CD4-positive, alpha-beta memory T cell (primary cell): ENCODE results near the gene ATP2B2. TPM values are rescaled to one million over a fixed set of nuclear protein-coding genes. Genes with fewer than 3 reads are reported as not detected.

Experiments used
- CTCF ChIA-PET: fragments of 350-600 bp; sonication (Branson Sonifier 250); formaldehyde crosslinking; loops from one replicate; lab custom pipeline; 2021; ENCODE audit warnings: inconsistent platforms; ENCODE audit not compliant: partially characterized antibody; lab: Charles Lee
- POLR2A ChIA-PET: fragments of 350-600 bp; sonication (Branson Sonifier 250); formaldehyde crosslinking; loops from one replicate; lab custom pipeline; 2021; ENCODE audit not compliant: partially characterized antibody; lab: Charles Lee
- DNase-seq, 5 donors: peaks; one replicate each; pipeline versions ENCODE4 v3.0.0 to v3.0.0-alpha.2; 2020 to 2022; ENCODE audit warnings: mixed read lengths in 1 of 5
- H3K27ac ChIP-seq: one replicate; pipeline ENCODE4 v1.7.0; 2013; ENCODE audit warnings: low read depth, low read length
- H3K27me3 ChIP-seq: 2 replicates; pipeline ENCODE4 v1.7.0; 2013; ENCODE audit warnings: mild to moderate bottlenecking, low read length, moderate library complexity; ENCODE audit not compliant: insufficient read depth
- H3K36me3 ChIP-seq: 2 replicates; pipeline ENCODE4 v1.7.0; 2013; ENCODE audit warnings: mild to moderate bottlenecking, low read length, moderate library complexity; ENCODE audit not compliant: insufficient read depth
- H3K4me1 ChIP-seq: 2 replicates; pipeline ENCODE4 v1.7.0; 2013; ENCODE audit warnings: mild to moderate bottlenecking, low read length, moderate library complexity; ENCODE audit not compliant: insufficient read depth
- H3K4me3 ChIP-seq, 2 donors: one replicate each; pipeline ENCODE4 v1.7.0; 2013; ENCODE audit warnings: low read length in 2 of 2, mild to moderate bottlenecking in 1 of 2
- H3K9me3 ChIP-seq, 2 donors: one replicate each; pipeline ENCODE4 v1.7.0; 2013; ENCODE audit warnings: low read length in 2 of 2, control low read depth in 1 of 2; ENCODE audit not compliant: control insufficient read depth in 1 of 2
- H3K27ac Mint-ChIP-seq, 7 donors: one replicate each; pipeline ENCODE4 v1.8.0; 2020 to 2021; ENCODE audit warnings: mixed read lengths in 7 of 7, mild to moderate bottlenecking in 6 of 7, inconsistent platforms in 3 of 7, moderate library complexity in 3 of 7
- H3K27me3 Mint-ChIP-seq, 2 donors: one replicate each; pipeline ENCODE4 v1.8.0; 2020 to 2021; ENCODE audit warnings: mixed read lengths in 2 of 2
- H3K36me3 Mint-ChIP-seq, 2 donors: one replicate each; pipeline ENCODE4 v1.8.0; 2020 to 2021; ENCODE audit warnings: mixed read lengths in 2 of 2, inconsistent platforms in 1 of 2, mild to moderate bottlenecking in 1 of 2
- H3K4me1 Mint-ChIP-seq, 4 donors: one replicate each; pipeline ENCODE4 v1.8.0; 2020 to 2021; ENCODE audit warnings: mixed read lengths in 4 of 4, mild to moderate bottlenecking in 1 of 4
- H3K4me3 Mint-ChIP-seq, 8 donors: one replicate each; pipeline ENCODE4 v1.8.0; 2020 to 2021; ENCODE audit warnings: mixed read lengths in 8 of 8, mild to moderate bottlenecking in 7 of 8, moderate library complexity in 6 of 8, inconsistent platforms in 3 of 8
- H3K9me3 Mint-ChIP-seq, 8 donors: one replicate each; pipeline ENCODE4 v1.8.0; 2020 to 2021; ENCODE audit warnings: mixed read lengths in 8 of 8, mild to moderate bottlenecking in 5 of 8, inconsistent platforms in 3 of 8, moderate library complexity in 1 of 8
- intact Hi-C: fragments of 100-400 bp; cut with micrococcal nuclease; formaldehyde crosslinking; loops from one replicate; pipeline ENCODE4 v1.15.1; 2023
- polyA plus RNA-seq, 2 donors: library from polyadenylated mRNA; unstranded; fragments of 300-500 nt; fragmentation: Illumina TruSeq; gene quantifications; one replicate each; pipeline ENCODE4 v1.2.3, GENCODE V29; 2021
- total RNA-seq, 2 experiments: library from RNA; stranded (reverse); gene quantifications; one replicate each; pipeline ENCODE4 v1.2.3, GENCODE V29; 2021

ATP2B2 gene
- total and polyA plus RNA-seq, 4 experiments from 2014 or later: not detected

- Histone ChIP-seq H3K27me3 (no peaks in the 10 kb centered on the region), H3K9me3 (no peaks in the 10 kb centered on the region), H3K4me1 (no peaks in the 10 kb centered on the region), H3K4me3 (no peak overlapping the region), H3K36me3 (no peaks in the 10 kb centered on the region), H3K27ac (no peak overlapping the region)
- peaks cover 0 to 5% (median under 1%) of the 10 kb centered on the region in 4 donors for H3K4me1 Mint-ChIP-seq
- ChIA-PET POLR2A (no interaction called here), CTCF (no interaction called here)
- no peaks in the 10 kb centered on the region for H3K36me3 Mint-ChIP-seq
- H3K9me3 Mint-ChIP-seq: no peaks in the 10 kb centered on the region
- intact Hi-C loops: no loop called here
- no peak overlapping the region for H3K27ac Mint-ChIP-seq
- no peak overlapping the region for H3K4me3 Mint-ChIP-seq
- H3K27me3 Mint-ChIP-seq: peaks cover 11 to 28% of the 10 kb centered on the region in 2 donors
- DNase-seq: no peak
These were observed 37.3 kb downstream of the ATP2B2 start for GRCh38 chr3:10467904-10468612.

DNA sequence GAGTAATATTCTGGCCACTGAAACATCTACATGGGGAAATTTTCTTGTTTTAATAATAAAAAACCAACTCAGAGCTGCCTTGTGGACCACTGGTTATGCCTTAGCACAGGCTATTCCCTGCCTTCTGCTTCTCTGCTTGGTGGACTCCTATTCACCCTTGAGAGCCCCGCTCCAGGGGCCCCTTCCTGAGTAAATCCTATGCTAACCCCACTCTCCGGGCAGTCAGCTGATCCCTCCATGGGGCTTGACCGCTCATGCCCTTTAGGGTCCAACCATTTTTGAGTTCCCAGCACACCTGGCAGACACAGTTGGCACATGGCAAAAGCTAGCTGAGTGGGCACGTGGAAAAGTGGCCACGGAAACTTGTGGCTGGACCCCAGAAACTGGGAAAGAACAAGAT, 38.2 kb downstream of the ATP2B2 start:
- Mint-ChIP-seq H3K4me1 (peaks cover 0 to 5% (median under 1%) of the 10 kb centered on the region in 4 donors), H3K9me3 (no peaks in the 10 kb centered on the region), H3K4me3 (no peak overlapping the region), H3K36me3 (no peaks in the 10 kb centered on the region), H3K27ac (no peak overlapping the region), H3K27me3 (peaks cover 11 to 28% of the 10 kb centered on the region in 2 donors)
- Histone ChIP-seq H3K9me3 (no peaks in the 10 kb centered on the region), H3K27ac (no peak overlapping the region), H3K4me1 (no peaks in the 10 kb centered on the region), H3K4me3 (no peak overlapping the region), H3K27me3 (no peaks in the 10 kb centered on the region), H3K36me3 (no peaks in the 10 kb centered on the region)
- ChIA-PET CTCF (no interaction called here), POLR2A (no interaction called here)
- no peak for DNase-seq
- intact Hi-C loops: no loop called here

DNA sequence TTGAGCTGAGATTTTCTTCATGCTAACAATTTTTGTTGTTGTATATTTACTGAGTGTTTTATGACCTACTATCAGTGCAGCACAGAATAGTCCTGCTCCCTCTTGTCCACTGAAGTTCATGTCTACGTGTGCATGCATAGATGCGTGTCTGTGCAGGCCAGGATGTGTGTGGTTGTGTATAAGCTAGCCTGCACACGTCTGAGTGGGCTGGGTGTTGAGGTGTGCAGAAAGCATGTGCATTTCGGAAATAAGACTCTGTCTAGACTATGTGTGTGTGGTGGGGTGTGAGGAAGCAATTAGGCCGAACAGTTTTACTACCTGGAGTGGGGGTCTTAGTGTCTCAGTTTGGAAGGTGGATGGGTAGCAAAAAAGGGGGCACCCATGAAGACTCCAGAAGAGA, 39.2 kb downstream of the ATP2B2 start:
- H3K27ac Mint-ChIP-seq: no peak overlapping the region
- H3K36me3 ChIP-seq: no peaks in the 10 kb centered on the region
- H3K9me3 Mint-ChIP-seq: no peaks in the 10 kb centered on the region
- no peak overlapping the region for H3K4me3 ChIP-seq
- ChIA-PET POLR2A (no interaction called here), CTCF (no interaction called here)
- H3K4me3 Mint-ChIP-seq: no peak overlapping the region
- intact Hi-C loops: no loop called here
- H3K4me1 Mint-ChIP-seq: peaks cover 0 to 2% (median under 1%) of the 10 kb centered on the region in 4 donors
- H3K9me3 ChIP-seq: no peaks in the 10 kb centered on the region
- DNase-seq: no peak
- no peak overlapping the region for H3K27ac ChIP-seq
- no peaks in the 10 kb centered on the region for H3K27me3 ChIP-seq
- no peaks in the 10 kb centered on the region for H3K36me3 Mint-ChIP-seq
- peaks cover 8 to 24% of the 10 kb centered on the region in 2 donors for H3K27me3 Mint-ChIP-seq
- H3K4me1 ChIP-seq: no peaks in the 10 kb centered on the region

GRCh38 chr3:10465161-10465560, 40.2 kb downstream of the ATP2B2 start:
- Histone ChIP-seq H3K27me3 (no peaks in the 10 kb centered on the region), H3K27ac (no peak overlapping the region), H3K9me3 (no peaks in the 10 kb centered on the region), H3K4me3 (no peak overlapping the region), H3K36me3 (no peaks in the 10 kb centered on the region), H3K4me1 (no peaks in the 10 kb centered on the region)
- Mint-ChIP-seq H3K9me3 (no peaks in the 10 kb centered on the region), H3K4me3 (no peak overlapping the region), H3K27ac (no peak overlapping the region), H3K36me3 (no peaks in the 10 kb centered on the region), H3K4me1 (peaks cover 0 to 1% (median 0%) of the 10 kb centered on the region in 4 donors), H3K27me3 (peaks cover 7 to 20% of the 10 kb centered on the region in 2 donors)
- no peak for DNase-seq
- intact Hi-C loops: no loop called here
- CTCF ChIA-PET: no interaction called here
- POLR2A ChIA-PET: no interaction called here

- ChIA-PET CTCF (no interaction called here), POLR2A (no interaction called here)
- no peaks in the 10 kb centered on the region for H3K27me3 ChIP-seq
- H3K4me1 ChIP-seq: no peaks in the 10 kb centered on the region
- peaks cover 0 to 2% (median 0%) of the 10 kb centered on the region in 8 donors for H3K9me3 Mint-ChIP-seq
- H3K4me3 ChIP-seq: no peak overlapping the region
- H3K36me3 Mint-ChIP-seq: no peaks in the 10 kb centered on the region
- intact Hi-C loops: no loop called here
- H3K4me3 Mint-ChIP-seq: no peak overlapping the region
- no peak overlapping the region for H3K27ac Mint-ChIP-seq
- H3K4me1 Mint-ChIP-seq: peaks cover 0 to 1% (median 0%) of the 10 kb centered on the region in 4 donors
- H3K36me3 ChIP-seq: no peaks in the 10 kb centered on the region
- no peaks in the 10 kb centered on the region for H3K9me3 ChIP-seq
- DNase-seq: no peak
- no peak overlapping the region for H3K27ac ChIP-seq
- H3K27me3 Mint-ChIP-seq: peaks cover 5 to 9% of the 10 kb centered on the region in 2 donors
These were observed 41.6 kb downstream of the ATP2B2 start for GRCh38 chr3:10463533-10464434.

- no peak overlapping the region for H3K4me3 Mint-ChIP-seq
- peaks cover 0 to 2% (median 0%) of the 10 kb centered on the region in 8 donors for H3K9me3 Mint-ChIP-seq
- no peaks in the 10 kb centered on the region for H3K36me3 Mint-ChIP-seq
- Histone ChIP-seq H3K27ac (no peak overlapping the region), H3K27me3 (no peaks in the 10 kb centered on the region), H3K36me3 (no peaks in the 10 kb centered on the region), H3K4me1 (no peaks in the 10 kb centered on the region), H3K4me3 (no peak overlapping the region), H3K9me3 (no peaks in the 10 kb centered on the region)
- peaks cover 0 to 1% (median 0%) of the 10 kb centered on the region in 4 donors for H3K4me1 Mint-ChIP-seq
- intact Hi-C loops: no loop called here
- ChIA-PET POLR2A (no interaction called here), CTCF (no interaction called here)
- no peak overlapping the region for H3K27ac Mint-ChIP-seq
- H3K27me3 Mint-ChIP-seq: peaks cover 2 to 5% of the 10 kb centered on the region in 2 donors
- DNase-seq: no peak
These were observed 42.5 kb downstream of the ATP2B2 start for GRCh38 chr3:10462641-10463532.
